GM20000 (cell line): ENCODE results near the gene EFCAB9.

ENCODE experiments used
- DNase-seq: peaks from one replicate; pipeline ENCODE4 v3.0.0; 2012; ENCODE audit warnings: low spot score
- TF ChIP-seq, protein P1 (sequence below): IDR thresholded peaks from 2 replicates; pipeline ENCODE4 v1.5.1; 2012; ENCODE audit warnings: mild to moderate bottlenecking, control low read depth; ENCODE audit errors: extremely low read depth, missing control alignments

Gene EFCAB9

DNA sequence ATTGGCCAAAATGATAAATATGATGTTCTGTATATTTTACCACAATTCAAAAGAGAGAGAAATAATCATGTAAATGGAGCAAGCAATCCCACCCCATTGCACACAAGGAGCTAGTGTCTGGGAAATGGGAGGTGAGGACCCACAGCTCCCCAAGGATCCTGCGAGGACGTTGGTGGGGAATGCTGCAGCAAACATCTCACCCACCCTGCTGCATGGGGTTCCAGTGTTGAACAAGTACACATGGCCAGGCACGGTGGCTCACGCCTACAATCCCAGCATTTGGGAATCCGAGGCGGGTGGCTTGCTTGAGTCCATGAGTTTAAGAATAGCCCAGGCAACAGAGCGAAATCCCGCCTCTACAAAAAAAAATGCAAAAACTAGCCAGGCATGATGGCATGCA, 35.0 kb upstream of the EFCAB9 start:
- TF ChIP-seq, protein P1, sequence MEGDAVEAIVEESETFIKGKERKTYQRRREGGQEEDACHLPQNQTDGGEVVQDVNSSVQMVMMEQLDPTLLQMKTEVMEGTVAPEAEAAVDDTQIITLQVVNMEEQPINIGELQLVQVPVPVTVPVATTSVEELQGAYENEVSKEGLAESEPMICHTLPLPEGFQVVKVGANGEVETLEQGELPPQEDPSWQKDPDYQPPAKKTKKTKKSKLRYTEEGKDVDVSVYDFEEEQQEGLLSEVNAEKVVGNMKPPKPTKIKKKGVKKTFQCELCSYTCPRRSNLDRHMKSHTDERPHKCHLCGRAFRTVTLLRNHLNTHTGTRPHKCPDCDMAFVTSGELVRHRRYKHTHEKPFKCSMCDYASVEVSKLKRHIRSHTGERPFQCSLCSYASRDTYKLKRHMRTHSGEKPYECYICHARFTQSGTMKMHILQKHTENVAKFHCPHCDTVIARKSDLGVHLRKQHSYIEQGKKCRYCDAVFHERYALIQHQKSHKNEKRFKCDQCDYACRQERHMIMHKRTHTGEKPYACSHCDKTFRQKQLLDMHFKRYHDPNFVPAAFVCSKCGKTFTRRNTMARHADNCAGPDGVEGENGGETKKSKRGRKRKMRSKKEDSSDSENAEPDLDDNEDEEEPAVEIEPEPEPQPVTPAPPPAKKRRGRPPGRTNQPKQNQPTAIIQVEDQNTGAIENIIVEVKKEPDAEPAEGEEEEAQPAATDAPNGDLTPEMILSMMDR: no peak
- no peak for DNase-seq

GRCh38 chr5:172160506-172160905, 33.5 kb upstream of the EFCAB9 start:
- TF ChIP-seq, protein P1: no peak
- DNase-seq: no peak

DNA sequence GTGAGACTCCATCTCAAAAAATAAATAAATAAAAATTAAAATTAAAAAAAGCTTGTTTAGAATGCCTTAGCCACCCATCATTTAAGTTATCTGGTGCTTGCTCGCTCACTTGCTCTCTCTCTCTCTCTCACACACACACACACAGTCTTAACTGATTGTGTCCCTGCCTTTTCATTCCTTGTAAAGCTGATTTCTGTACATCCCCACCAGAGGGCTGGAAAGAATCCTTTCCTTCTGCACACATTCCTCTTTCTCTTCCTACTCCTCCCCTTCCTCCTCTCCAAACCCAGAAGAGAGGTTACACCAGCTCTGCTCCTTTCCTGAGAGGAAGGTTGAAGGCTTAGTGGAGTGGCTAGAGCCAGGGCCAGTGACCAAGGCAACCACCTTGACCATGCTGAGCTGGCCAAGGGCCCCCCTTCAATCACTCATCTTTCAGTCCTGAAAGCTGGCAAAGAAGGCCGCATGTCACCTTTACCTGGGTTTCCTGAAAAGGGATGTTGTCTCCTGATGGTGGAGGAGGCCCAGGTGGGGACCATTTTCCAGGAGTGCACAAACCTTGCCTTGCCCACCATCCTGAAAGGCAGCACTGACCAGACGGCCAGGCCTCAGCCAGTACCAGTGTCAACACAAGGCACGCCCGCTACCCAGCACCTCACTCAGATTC, 31.5 kb upstream of the EFCAB9 start:
- no peak for DNase-seq
- TF ChIP-seq, protein P1: no peak

DNA sequence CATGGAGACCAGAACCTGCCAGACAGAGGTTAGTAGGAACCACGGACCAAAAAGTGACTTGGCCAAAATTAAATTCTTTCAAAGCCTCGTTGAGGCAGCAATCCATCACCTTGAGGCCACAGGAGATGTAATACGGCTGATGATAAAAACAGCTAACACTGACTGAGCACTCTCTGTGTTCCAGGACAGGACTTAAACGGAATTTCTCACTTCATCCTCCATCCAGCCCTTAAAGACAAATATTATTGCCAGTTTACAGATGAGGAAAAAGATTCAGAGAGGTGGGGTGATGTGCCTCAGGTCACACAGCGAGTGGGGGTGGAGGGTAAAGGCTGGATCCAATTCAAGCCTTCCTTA, 31.0 kb upstream of the EFCAB9 start:
- DNase-seq: no peak
- TF ChIP-seq, protein P1: no peak

DNA sequence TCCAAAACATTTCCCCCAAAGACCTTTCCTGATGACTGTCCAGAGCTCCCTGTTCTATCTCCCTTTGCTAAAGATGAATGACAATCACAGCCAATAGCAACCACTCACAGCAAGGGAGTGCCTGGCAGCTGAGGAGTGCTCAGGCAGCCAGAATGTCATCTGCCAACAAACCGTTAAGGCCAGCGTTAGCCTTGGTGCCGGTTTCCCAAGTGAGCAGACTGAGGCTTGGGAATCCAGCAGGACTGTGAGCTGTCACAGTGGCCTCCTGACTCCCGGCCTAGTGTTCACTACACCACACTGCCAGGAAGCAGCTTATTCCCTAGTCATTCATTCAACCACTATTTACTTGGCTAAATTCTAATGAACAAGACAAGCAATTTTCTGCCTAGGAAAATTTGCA, 30.6 kb upstream of the EFCAB9 start:
- no peak for DNase-seq

DNA sequence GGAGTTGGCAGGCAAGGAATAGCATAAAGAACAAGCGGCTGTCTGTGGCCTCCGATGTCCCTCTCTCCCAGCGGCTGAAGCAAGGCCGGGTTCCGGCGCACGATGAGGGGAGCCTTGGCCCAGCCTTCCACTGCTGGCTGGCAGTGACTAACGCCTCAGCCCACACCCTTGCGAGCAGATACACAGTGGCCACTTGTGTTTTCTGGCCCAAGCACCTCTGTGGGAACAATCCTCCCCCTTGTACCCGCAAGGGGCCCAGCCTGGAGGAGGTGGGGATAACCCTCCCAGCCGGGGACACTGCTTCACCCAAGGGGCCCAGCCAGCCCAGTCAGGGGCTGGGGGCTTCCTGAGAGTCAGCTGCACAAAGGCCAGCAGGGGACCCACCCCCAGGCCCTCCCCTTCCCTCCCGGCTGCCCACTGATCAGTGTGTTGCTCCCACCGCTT, 29.2 kb upstream of the EFCAB9 start:
- no peak for DNase-seq
- TF ChIP-seq, protein P1: no peak

More for the DNA sequence above, 30.6 kb upstream of the EFCAB9 start:
- TF ChIP-seq, protein P1: no peak

GRCh38 chr5:172165465-172165864, 28.5 kb upstream of the EFCAB9 start:
- TF ChIP-seq, protein P1: no peak
- no peak for DNase-seq
